HT-29 (cell line): ENCODE measurements around the gene MYRF. TPM values are rescaled to one million over a fixed set of nuclear protein-coding genes. Genes with fewer than 3 reads are reported as not detected.

Experiments used
- DNase-seq: peaks from one replicate; pipeline ENCODE4 v3.0.0-alpha.2; 2015; ENCODE audit warnings: low spot score
- total RNA-seq: library from RNA; depleted of rRNA; stranded (reverse); fragments of >200 nt; shearing (Covaris generic); gene quantifications from 2 replicates; pipeline ENCODE4 v1.2.3, GENCODE V29; 2014; rRNA removed

MYRF gene
- total RNA-seq: 70.1 and 105 TPM in 2 replicates

GRCh38 chr11:61752117-61752924 is at the start of gene MYRF:
Gene MYRF (plus strand): TSS chr11:61752636. CDS start chr11:61752745, 109 bp downstream.
- DNase-seq: peak; percentile 44

DNA sequence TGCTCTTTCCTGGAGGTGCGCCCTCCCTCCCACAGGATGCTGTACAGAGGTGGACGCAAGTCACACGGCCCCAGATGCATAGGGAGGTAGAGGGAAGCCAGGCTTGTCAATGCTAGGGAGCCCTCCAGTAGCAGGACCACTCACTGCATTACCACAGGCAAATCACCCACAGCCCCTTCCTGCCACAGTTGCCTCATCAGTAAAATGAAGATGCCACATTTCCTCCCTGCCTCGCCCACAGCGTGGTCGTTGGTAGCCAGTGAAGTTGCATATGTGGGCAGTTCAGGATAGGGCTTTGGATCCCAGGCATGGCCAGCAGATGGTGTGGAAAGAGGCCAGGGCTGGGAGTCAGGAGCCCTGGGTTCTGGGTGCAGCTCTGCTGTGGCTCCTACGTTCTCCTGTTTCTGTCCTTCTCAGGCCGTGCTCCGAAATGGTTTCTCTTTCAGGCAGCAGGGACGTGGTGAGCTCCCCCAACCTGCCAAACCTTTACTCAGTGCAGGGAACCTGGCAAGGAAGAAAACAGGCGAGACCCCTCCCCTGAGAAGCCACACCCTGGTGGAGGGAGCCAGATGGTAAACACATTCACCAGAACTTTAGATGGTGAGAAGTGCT is 49.6 kb upstream of the MYRF start:
- DNase-seq: no peak

- DNase-seq: no peak
Measured at GRCh38 chr11:61704838-61705237, 47.6 kb upstream of the MYRF start.

- no peak for DNase-seq
Measured at GRCh38 chr11:61706452-61707400, 45.7 kb upstream of the MYRF start.

DNA sequence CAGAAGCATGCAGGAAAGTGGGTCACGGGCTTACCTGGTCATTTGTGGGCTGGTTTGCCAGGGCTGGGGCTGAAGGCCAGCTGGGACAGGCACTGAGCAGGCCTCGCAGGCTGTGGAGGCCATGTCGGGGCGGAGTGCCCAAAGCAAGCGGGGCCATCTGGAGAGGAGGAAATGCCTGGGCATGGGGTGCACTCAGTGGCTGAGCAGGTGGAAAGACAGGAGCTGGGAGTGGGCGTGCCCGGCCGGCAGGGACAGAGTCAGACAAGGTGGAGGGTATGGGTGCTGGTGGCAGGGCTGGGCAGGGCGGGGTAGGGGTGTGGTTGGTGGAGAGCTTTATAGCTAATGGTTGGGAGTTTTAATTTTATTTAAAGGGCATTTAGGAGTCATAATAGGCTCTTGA is 44.9 kb upstream of the MYRF start:
- peak; percentile 35 for DNase-seq

DNA sequence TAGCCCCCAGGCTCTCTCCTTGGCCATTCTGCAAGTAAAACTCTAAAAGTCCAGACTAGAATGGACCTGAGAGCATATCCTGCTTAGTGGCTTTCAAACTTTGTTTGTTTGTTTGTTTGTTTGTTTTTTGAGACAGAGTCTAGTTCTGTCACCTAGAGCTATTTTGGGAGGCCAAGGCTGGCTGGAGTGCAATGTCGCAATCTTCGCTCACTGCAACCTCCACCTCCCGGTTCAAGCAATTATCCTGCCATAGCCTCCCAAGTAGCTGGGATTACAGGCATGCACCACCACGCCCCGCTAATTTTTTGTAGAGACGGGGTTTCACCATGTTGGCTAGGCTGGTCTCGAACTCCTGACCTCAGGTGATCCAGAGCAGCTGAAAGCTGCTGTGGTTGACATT is 43.3 kb upstream of the MYRF start:
- no peak for DNase-seq

DNA sequence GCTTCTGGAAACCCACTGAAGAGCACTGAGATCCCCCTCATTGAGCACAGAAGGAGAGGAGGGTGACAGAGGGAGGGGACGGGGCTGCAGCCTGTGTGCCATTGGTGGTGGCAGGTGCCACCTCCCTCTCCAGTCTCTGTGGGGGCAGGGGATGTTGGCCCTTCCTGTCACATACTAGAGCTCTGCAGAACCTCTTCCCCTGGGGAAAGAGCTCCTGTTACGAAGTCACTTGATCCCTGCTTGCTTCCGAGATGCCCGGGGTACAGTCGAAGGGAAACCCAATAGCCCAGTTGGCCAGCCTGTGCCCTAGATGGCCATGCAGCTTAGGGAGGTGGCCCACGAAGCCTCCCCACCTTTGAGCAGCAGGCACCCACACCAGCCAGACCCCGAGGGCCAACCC is 42.9 kb upstream of the MYRF start:
- no peak for DNase-seq

GRCh38 chr11:61710019-61710418 is 42.4 kb upstream of the MYRF start:
- no peak for DNase-seq

- DNase-seq: no peak
Measured at GRCh38 chr11:61711037-61711436, 41.4 kb upstream of the MYRF start.

GRCh38 chr11:61711498-61711897 is 40.9 kb upstream of the MYRF start:
- DNase-seq: no peak

DNA sequence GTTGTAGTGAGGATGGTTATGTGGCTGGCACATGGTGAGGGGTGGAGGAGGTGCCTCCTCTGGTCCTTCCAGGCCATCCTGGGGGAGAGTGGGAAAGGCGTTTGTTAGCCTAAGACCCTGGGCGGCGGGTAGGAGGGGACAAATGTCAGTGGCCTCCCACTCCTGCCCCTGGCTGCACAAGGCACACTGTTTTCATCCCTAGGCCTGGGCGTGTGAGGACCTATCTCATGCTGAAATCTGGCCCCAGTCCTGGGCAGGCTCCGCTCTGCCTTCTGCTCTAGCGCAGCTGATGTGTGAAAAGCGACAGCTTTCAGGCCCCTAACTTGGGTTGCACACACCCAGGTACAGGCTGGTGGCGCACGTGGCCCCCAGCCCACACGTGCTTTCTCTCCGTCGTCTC is 40.1 kb upstream of the MYRF start:
- DNase-seq: no peak

DNA sequence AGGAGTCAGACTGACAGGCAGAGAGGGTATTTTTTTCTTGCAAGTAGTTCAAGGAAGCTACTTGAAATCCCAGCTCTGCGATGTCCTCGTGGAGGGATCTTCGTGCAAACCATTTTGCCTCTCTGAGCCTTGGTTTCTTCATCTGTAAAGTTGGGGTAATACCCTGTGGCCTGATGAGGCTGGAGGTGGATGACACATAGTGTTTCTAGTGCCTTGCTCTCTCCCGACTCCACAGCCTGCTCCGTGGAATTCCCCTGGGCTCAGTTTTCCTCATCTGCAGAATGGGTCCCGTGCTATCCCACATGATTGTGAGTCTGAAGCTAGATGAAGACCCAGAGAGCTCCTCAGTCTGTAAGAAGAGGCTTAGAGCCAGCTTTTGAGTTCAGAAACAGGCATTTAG is 39.6 kb upstream of the MYRF start:
- no peak for DNase-seq

DNA sequence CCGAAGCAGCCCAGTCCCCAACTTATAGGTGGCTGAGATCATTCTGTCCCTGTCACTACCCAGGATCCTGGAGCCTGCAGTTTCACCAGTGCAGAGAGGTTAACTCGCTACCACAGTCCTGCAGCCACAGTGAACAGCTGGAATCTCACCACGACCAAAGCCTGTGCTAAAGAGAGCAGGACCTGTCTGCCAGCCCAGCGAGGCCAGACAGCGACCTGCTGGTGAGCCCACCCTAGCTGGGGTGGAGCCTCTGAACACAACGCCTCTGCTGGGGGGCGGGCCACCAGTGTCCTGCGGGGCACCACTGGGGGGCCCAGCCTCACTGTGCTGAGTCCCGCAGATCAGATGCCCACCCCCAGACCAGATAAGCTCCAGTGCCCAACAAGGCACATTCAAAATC is 39.0 kb upstream of the MYRF start:
- no peak for DNase-seq

DNA sequence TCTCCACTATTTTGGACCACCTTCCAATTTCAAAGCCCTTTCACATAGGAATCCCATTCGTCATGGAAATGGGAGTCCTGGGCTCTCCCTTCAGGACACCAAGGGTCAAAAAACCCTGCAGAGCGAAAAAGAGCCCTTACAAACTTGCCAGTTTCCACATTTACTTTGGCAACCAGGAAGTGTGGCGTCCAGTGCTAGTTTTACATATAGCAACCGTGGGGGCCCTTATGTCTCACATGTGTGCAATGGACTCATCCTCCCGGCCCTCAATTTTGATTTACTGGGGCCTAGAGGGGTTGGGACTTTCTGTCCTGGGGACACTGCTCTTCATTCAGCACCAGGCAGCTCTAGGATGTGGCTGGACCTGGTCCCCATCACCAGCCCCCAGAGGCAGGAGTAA is 38.5 kb upstream of the MYRF start:
- DNase-seq: no peak

GRCh38 chr11:61714316-61714715 is 38.1 kb upstream of the MYRF start:
- no peak for DNase-seq

DNA sequence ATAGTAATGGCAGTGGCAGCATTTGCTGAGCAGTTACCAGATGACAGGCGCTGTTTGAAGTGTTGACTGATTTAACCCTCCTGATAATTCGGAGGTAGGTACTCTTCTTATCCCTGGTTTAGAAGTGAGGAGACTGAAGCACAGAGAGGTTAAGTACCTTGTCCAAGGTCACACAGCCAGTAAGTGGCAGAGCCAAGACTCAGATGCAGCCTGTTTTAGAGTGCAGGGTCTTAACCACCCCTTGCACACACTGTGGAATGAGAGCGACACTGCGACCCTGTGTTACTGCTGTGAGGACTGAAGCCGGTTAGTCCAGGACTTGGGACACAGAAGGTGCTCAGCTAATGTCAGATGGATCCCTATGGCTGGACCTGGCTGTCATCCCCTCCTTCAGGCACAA is 37.5 kb upstream of the MYRF start:
- DNase-seq: no peak

- DNase-seq: no peak
Measured at GRCh38 chr11:61715867-61716266, 36.6 kb upstream of the MYRF start.

DNA sequence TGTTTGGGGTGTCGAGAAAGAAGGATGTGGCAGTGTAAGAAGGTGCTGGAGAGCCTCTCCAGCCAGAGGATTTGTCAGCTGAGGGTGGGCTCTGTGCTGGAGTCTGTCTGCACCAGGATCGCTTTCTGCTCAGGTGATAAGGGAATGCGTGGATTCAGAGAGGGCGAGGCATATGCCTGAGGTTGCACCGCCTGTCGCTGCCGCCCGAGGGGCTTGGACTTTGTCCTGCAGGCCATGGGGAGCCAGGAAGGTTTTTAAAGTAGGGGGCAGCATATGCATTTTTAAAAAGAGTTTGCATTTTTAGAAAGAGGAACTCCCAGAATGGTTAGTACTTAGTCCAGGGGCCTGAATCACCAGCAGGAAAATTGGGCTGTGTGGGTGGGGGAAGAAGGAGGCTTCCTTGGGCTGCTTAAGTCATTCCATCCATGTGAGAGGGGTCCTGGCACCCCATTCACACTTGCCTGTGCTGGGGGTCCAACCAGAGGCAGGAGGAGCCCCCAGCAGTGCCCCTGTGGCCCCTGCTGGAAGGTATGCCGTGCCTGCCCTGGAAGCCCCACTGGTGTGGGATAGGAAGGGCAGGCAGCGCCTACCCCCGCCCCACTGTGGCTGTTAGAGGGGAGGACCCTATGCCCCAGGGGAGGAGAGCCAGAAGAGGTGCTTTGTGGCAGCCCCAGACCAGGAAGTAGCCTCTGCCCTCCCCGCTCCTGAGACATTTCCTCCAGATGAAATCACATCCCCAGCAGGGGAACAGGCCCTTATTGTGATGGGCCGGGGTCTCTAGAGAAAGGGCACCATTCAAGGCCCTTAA is 35.8 kb upstream of the MYRF start:
- DNase-seq: no peak

- no peak for DNase-seq
Measured at GRCh38 chr11:61717286-61718033, 35.0 kb upstream of the MYRF start.

DNA sequence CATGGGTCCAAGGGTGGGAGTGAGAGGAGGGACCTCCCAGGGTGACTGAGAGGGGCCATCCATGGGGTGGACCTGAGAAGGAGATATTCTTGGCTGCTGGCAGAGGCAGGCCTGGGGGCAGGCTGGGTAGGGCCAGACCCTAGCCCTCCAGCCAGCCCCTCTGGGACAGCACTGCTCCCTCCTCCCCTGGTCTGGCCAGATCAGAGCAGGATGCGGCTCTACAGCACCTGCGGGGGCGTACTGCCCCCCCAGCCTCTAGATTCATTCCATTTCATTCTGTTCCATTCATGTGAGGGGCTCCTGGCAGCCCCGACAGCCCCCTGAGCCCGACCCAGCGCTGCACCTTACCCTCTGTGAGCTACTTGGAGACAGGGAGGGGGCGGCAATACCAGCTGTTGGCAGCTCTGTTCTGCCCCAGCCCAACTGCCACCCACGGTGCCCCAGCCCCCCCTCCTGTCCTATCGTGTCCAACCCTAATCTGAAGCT is 34.3 kb upstream of the MYRF start:
- no peak for DNase-seq
